K562 (cell line): ENCODE measurements around the gene KRTAP5-4. TPM values are rescaled to one million over a fixed set of nuclear protein-coding genes. Genes with fewer than 3 reads are reported as not detected.

Experiments used
- ATAC-seq: fragments of 200-7000 bp; cut with Tn5 transposase; 3 replicates; pipeline ENCODE4 v1.9.1; 2020; ENCODE audit warnings: moderate library complexity
- BruUV-seq: library from RNA; stranded (reverse); fragments of 400-500 nt; replicated peaks from 2 replicates; lab custom pipeline; 2021; lab: Mats Ljungman, UMichigan
- CTCF ChIA-PET: fragments of 300-600 bp; formaldehyde crosslinking; extraction: SDS; loops from one replicate; lab custom pipeline; 2021; ENCODE audit warnings: low intra/inter-chr PET ratio; lab: Yijun Ruan, JAX
- POLR2A ChIA-PET: fragments of 300-600, 350-650 bp; sonication (Branson Sonifier 250); formaldehyde crosslinking; extraction: SDS; loops from one replicate; lab custom pipeline; 2021; ENCODE audit warnings: antibody characterized with exemption, inconsistent platforms; lab: Yijun Ruan, JAX
- DNase-seq, 4 experiments: peaks; one replicate each; pipeline versions ENCODE4 v3.0.0 to v3.0.0-alpha.2; 2011 to 2018; ENCODE audit warnings: low spot score in 3 of 4, mixed read lengths in 3 of 4; ENCODE audit errors: extremely low read depth in 1 of 4
- FAIRE-seq: peaks from 2 replicates; lab custom pipeline; 2011; peaks lifted over from hg19 to GRCh38; lab: Jason Lieb, UNC
- H2AFZ ChIP-seq: 2 replicates; pipeline ENCODE4 v1.6.0; 2011; ENCODE audit warnings: low read depth, low read length, control low read depth, inconsistent platforms
- H3K27ac ChIP-seq: fragments of 200-600 bp; 3 replicates; pipeline ENCODE4 v1.8.0; 2011; ENCODE audit warnings: low read depth, mild to moderate bottlenecking, control low read depth, inconsistent platforms, low read length, moderate library complexity, mixed read lengths; ENCODE audit errors: extremely low read depth
- H3K27me3 ChIP-seq, 2 experiments: fragments of 300-600 bp in 1 of 2; 2 replicates in 1 of 2; 3 replicates in 1 of 2; pipeline versions ENCODE4 v1.6.0 to v1.8.0; 2011; ENCODE audit warnings: inconsistent platforms in 2 of 2, low read length in 2 of 2, mild to moderate bottlenecking in 1 of 2, mixed read lengths in 1 of 2, moderate library complexity in 1 of 2; ENCODE audit not compliant: control insufficient read depth in 2 of 2, insufficient read depth in 2 of 2
- H3K36me3 ChIP-seq: fragments of 300-600 bp; 3 replicates; pipeline ENCODE4 v1.8.0; 2011; ENCODE audit warnings: mild to moderate bottlenecking, low read length, inconsistent platforms; ENCODE audit not compliant: control insufficient read depth, insufficient read depth
- H3K4me1 ChIP-seq, 2 experiments: fragments of 200-600 bp in 1 of 2; replicated peaks in 1 of 2; 2 replicates in 1 of 2; 3 replicates in 1 of 2; pipeline versions ENCODE4 v1.5.1 to v1.8.0; 2011; ENCODE audit warnings: inconsistent platforms in 2 of 2, low read length in 2 of 2, mild to moderate bottlenecking in 1 of 2, mixed read lengths in 1 of 2, moderate library complexity in 1 of 2; ENCODE audit not compliant: control insufficient read depth in 2 of 2, insufficient read depth in 2 of 2
- H3K4me2 ChIP-seq: 2 replicates; pipeline ENCODE4 v1.6.1; 2011; ENCODE audit warnings: low read length, control low read depth, inconsistent platforms, mixed read lengths; ENCODE audit not compliant: insufficient read depth
- H3K4me3 ChIP-seq: fragments of 200-600 bp; sonication (generic), shearing (Covaris generic); 2 replicates; pipeline ENCODE4 v1.5.1; 2016; ENCODE audit warnings: control low read depth, inconsistent platforms
- H3K79me2 ChIP-seq: fragments of 200-600 bp; 3 replicates; pipeline ENCODE4 v1.8.0; 2011; ENCODE audit warnings: low read length, inconsistent platforms; ENCODE audit not compliant: control insufficient read depth, insufficient read depth
- H3K9ac ChIP-seq, 2 experiments: 2 replicates each; pipeline versions ENCODE4 v1.6.0 to v1.6.1; 2011; ENCODE audit warnings: low read depth in 2 of 2, low read length in 2 of 2, control low read depth in 1 of 2, inconsistent platforms in 1 of 2, mild to moderate bottlenecking in 1 of 2, mixed read lengths in 1 of 2; ENCODE audit not compliant: insufficient read depth in 1 of 2
- H3K9me1 ChIP-seq: one replicate; pipeline ENCODE4 v1.6.0; 2011; ENCODE audit warnings: inconsistent platforms, mild to moderate bottlenecking, low read length, moderate library complexity; ENCODE audit not compliant: control insufficient read depth, insufficient read depth
- H3K9me3 ChIP-seq: replicated peaks from 2 replicates; pipeline ENCODE4 v1.5.1; 2011; ENCODE audit warnings: low read depth, low read length, inconsistent platforms; ENCODE audit not compliant: control insufficient read depth, insufficient read depth
- H4K20me1 ChIP-seq: replicated peaks from 2 replicates; pipeline ENCODE4 v1.6.1; 2011; ENCODE audit warnings: low read length, inconsistent platforms, mixed read lengths; ENCODE audit not compliant: control insufficient read depth, insufficient read depth
- CREBBP ChIP-seq: IDR thresholded peaks from one replicate; pipeline ENCODE4 v1.6.1; 2012; ENCODE audit warnings: low read depth, mild to moderate bottlenecking, control low read depth, inconsistent platforms, low read length
- KDM2B ChIP-seq: fragments of 250-450 bp; sonication (Bioruptor Pico); IDR thresholded peaks from 2 replicates; pipeline ENCODE4 v1.8.0; 2021; ENCODE audit warnings: mild to moderate bottlenecking, moderate library complexity
- NFIC ChIP-seq: fragments of 450-650 bp; IDR thresholded peaks from 2 replicates; pipeline ENCODE4 v1.6.1; 2017; ENCODE audit warnings: mild to moderate bottlenecking, inconsistent platforms
- NR2C1 ChIP-seq, 2 experiments: fragments of 450-650 bp; IDR thresholded peaks; 2 replicates each; pipeline ENCODE4 v1.6.1; 2017; ENCODE audit warnings: mild to moderate bottlenecking in 2 of 2, antibody characterized with exemption in 1 of 2, inconsistent platforms in 1 of 2, missing compliant biosample characterization in 1 of 2, missing genetic modification characterization in 1 of 2
- WGBS: fragments of 100-300 bp; shearing (Covaris generic); methylation state at CpG from one replicate; pipeline ENCODE4 v1.1.6; 2016; ENCODE audit warnings: low coverage, mixed read lengths; ENCODE audit not compliant: insufficient coverage; ENCODE audit errors: missing lambda C conversion rate; 5-methylcytosine and 5-hydroxymethylcytosine counted together
- in situ Hi-C: fragments of 300-500 bp; cut with MboI; formaldehyde crosslinking; loops from 4 replicates; pipeline ENCODE4 v1.15.0; 2018; ENCODE audit warnings: inconsistent platforms, mixed read lengths
- intact Hi-C: fragments of 100-400 bp; cut with micrococcal nuclease; formaldehyde crosslinking; loops from 2 replicates; pipeline ENCODE4 v1.14.2; 2022
- polyA plus RNA-seq, 8 experiments: library from polyadenylated mRNA; depleted of rRNA in 4 of 8; stranded (reverse) in 5 of 8; unstranded in 3 of 8; fragments of >200 nt; fragmentation: Nextera tagmentation in 2 of 8; fragmentation: Illumina TruSeq in 1 of 8; extraction: Ambion mirVana in 2 of 8; extraction: Trizol in 1 of 8; gene quantifications; 2 replicates each; pipeline versions ENCODE4 v1.2.1 to v1.2.3, GENCODE V29; 2011 to 2014; ENCODE audit warnings: inconsistent platforms in 1 of 8, missing spikeins in 1 of 8
- total RNA-seq, 7 experiments: library from RNA; depleted of rRNA in 6 of 7; stranded (reverse); fragments of >200 nt in 6 of 7; fragmentation: Illumina TruSeq in 2 of 7; extraction: Trizol in 2 of 7; gene quantifications; 2 replicates each; pipeline versions ENCODE4 v1.2.1 to v1.2.3, GENCODE V29; 2011 to 2021; ENCODE audit warnings: low replicate concordance in 1 of 7
- TF ChIP-seq, protein P1 (sequence below): fragments of 250-450 bp; sonication (Bioruptor Pico); IDR thresholded peaks from 2 replicates; pipeline ENCODE4 v1.4.0; 2020; ENCODE audit warnings: mild to moderate bottlenecking, moderate library complexity, borderline replicate concordance
- TF ChIP-seq, protein P2 (sequence below): fragments of 450-650 bp; IDR thresholded peaks from 2 replicates; pipeline ENCODE4 v1.6.1; 2017; ENCODE audit warnings: antibody characterized with exemption, mild to moderate bottlenecking
- TF ChIP-seq, protein P3 (sequence below), 2 experiments: fragments of 450-650 bp in 1 of 2; sonication (generic) in 1 of 2; formaldehyde crosslinking; conservative IDR thresholded peaks; 2 replicates each; pipeline versions ENCODE4 v1.4.0 to v1.8.1; 2020 to 2022; ENCODE audit warnings: mild to moderate bottlenecking in 1 of 2, missing genetic modification reagents in 1 of 2

KRTAP5-4 gene
- total and polyA plus RNA-seq, 9 of the 15 experiments (the other 6 are each of a cell fraction or from before 2014, with no cell fraction given) = not detected

GRCh38 chr11:1639102-1639620 lies 17.2 kb upstream of the KRTAP5-4 start:
- Histone ChIP-seq H3K9ac (no peak overlapping the region), H4K20me1 (peaks cover 8% of the 10 kb centered on the region), H3K9me3 (no peaks in the 10 kb centered on the region), H2AFZ (no peak overlapping the region), H3K4me2 (no peak overlapping the region), H3K36me3 (no peaks in the 10 kb centered on the region), H3K4me3 (no peak overlapping the region), H3K79me2 (no peaks in the 10 kb centered on the region), H3K4me1 (peaks cover 0 to 9% of the 10 kb centered on the region in 2 experiments; a peak in 2 of 5 replicates), H3K27ac (no peak overlapping the region), H3K27me3 (peaks cover 8 to 59% of the 10 kb centered on the region in 2 experiments; a peak in 4 of 5 replicates), H3K9me1 (no peaks in the 10 kb centered on the region)
- no TSS peak for BruUV-seq
- no peak for FAIRE-seq
- CTCF ChIA-PET = interaction anchor here (1.0 kb wide), 1 partner anchor 364 kb away, joined by 3 read pairs; no protein-coding TSS in a partner anchor
- intact Hi-C loops (no loop called here), in situ Hi-C loops (no loop called here)
- 9% methylated on average over 18 of the region's 18 CpGs for WGBS
- no peak for ATAC-seq
- TF ChIP-seq CREBBP (no peak), NR2C1 (IDR thresholded peaks at IDR 0.05) (no peak), NR2C1 (tag; IDR thresholded peaks at IDR 0.05) (no peak), NFIC (peak; percentile 41), KDM2B (no peak)
- TF ChIP-seq, protein P1, sequence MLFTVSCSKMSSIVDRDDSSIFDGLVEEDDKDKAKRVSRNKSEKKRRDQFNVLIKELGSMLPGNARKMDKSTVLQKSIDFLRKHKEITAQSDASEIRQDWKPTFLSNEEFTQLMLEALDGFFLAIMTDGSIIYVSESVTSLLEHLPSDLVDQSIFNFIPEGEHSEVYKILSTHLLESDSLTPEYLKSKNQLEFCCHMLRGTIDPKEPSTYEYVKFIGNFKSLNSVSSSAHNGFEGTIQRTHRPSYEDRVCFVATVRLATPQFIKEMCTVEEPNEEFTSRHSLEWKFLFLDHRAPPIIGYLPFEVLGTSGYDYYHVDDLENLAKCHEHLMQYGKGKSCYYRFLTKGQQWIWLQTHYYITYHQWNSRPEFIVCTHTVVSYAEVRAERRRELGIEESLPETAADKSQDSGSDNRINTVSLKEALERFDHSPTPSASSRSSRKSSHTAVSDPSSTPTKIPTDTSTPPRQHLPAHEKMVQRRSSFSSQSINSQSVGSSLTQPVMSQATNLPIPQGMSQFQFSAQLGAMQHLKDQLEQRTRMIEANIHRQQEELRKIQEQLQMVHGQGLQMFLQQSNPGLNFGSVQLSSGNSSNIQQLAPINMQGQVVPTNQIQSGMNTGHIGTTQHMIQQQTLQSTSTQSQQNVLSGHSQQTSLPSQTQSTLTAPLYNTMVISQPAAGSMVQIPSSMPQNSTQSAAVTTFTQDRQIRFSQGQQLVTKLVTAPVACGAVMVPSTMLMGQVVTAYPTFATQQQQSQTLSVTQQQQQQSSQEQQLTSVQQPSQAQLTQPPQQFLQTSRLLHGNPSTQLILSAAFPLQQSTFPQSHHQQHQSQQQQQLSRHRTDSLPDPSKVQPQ (CRISPR knock-in tag) = no peak
- TF ChIP-seq, protein P2, sequence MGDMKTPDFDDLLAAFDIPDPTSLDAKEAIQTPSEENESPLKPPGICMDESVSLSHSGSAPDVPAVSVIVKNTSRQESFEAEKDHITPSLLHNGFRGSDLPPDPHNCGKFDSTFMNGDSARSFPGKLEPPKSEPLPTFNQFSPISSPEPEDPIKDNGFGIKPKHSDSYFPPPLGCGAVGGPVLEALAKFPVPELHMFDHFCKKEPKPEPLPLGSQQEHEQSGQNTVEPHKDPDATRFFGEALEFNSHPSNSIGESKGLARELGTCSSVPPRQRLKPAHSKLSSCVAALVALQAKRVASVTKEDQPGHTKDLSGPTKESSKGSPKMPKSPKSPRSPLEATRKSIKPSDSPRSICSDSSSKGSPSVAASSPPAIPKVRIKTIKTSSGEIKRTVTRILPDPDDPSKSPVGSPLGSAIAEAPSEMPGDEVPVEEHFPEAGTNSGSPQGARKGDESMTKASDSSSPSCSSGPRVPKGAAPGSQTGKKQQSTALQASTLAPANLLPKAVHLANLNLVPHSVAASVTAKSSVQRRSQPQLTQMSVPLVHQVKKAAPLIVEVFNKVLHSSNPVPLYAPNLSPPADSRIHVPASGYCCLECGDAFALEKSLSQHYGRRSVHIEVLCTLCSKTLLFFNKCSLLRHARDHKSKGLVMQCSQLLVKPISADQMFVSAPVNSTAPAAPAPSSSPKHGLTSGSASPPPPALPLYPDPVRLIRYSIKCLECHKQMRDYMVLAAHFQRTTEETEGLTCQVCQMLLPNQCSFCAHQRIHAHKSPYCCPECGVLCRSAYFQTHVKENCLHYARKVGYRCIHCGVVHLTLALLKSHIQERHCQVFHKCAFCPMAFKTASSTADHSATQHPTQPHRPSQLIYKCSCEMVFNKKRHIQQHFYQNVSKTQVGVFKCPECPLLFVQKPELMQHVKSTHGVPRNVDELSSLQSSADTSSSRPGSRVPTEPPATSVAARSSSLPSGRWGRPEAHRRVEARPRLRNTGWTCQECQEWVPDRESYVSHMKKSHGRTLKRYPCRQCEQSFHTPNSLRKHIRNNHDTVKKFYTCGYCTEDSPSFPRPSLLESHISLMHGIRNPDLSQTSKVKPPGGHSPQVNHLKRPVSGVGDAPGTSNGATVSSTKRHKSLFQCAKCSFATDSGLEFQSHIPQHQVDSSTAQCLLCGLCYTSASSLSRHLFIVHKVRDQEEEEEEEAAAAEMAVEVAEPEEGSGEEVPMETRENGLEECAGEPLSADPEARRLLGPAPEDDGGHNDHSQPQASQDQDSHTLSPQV = no peak
- TF ChIP-seq, protein P3, sequence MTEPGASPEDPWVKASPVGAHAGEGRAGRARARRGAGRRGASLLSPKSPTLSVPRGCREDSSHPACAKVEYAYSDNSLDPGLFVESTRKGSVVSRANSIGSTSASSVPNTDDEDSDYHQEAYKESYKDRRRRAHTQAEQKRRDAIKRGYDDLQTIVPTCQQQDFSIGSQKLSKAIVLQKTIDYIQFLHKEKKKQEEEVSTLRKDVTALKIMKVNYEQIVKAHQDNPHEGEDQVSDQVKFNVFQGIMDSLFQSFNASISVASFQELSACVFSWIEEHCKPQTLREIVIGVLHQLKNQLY (CRISPR knock-in tag; conservative IDR thresholded peaks at IDR 0.05) = no peak
- POLR2A ChIA-PET = no interaction called here
- no peak for DNase-seq
